Testis (tissue), 2 donors: ENCODE data around the gene NOS1AP.

Experiments used
- CTCF ChIP-seq, 3 experiments: fragments of 450-650 bp in 2 of 3; fragments of 200-600 bp in 1 of 3; sonication (generic) in 1 of 3; IDR thresholded peaks; one replicate each; pipeline ENCODE4 v1.5.1; 2016 to 2019; ENCODE audit warnings: antibody characterized with exemption in 3 of 3, mild to moderate bottlenecking in 2 of 3, moderate library complexity in 1 of 3
- POLR2A ChIP-seq: fragments of 450-650 bp; IDR thresholded peaks from one replicate; pipeline ENCODE4 v1.6.1; 2017; ENCODE audit warnings: antibody characterized with exemption, mild to moderate bottlenecking, moderate library complexity

DNA sequence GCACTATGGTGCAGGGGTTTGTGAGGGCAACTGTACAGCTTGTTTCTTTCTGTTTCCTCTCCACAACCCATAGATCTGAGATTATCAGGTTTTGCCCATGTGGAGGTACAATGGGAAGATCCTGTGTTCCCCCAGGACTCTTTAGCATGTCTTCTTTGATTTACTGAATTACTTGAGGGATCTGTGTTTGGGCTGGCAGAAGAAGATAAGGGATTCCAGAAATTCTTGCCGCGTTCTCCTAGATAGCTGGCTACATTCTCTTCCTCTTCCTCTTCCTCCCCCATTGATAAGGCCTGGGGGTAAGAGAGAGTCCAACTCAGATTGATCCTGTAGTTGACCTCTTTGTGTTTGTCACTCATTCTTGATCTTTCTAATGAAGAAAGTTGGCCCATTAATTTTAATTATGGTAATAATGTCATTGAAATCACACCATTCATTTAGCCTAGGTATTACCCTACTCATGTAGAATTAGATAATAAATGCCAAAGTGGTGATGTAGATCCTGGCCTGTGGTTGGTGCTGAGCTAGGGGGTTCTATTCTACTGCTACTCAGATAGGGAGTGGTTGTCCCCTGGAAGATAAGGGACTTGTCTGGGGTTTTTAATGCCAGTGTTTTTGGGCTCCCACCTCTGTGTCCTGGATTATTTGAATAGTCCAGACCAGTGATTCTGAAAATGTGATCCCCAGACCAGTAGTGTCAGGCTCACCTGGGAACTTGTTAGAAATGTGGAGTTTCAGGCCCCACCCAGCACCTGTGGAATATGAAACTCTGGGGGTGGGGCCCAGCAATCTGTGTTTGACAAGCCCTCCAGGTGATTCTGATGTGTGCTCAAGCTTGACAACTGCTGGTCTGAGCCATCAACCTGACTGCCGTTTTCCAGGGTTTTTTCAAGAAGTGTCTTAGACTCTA, 122.2 kb downstream of the NOS1AP start:
- no peak for TF ChIP-seq CTCF (IDR thresholded peaks at IDR 0.05)
- no peak for TF ChIP-seq POLR2A
